Right kidney (tissue), 1 donor: ENCODE data around the gene AGXT.

ENCODE experiments used
- DNase-seq: peaks from one replicate; pipeline ENCODE4 v3.0.0-alpha.2; 2016

The AGXT gene

DNA sequence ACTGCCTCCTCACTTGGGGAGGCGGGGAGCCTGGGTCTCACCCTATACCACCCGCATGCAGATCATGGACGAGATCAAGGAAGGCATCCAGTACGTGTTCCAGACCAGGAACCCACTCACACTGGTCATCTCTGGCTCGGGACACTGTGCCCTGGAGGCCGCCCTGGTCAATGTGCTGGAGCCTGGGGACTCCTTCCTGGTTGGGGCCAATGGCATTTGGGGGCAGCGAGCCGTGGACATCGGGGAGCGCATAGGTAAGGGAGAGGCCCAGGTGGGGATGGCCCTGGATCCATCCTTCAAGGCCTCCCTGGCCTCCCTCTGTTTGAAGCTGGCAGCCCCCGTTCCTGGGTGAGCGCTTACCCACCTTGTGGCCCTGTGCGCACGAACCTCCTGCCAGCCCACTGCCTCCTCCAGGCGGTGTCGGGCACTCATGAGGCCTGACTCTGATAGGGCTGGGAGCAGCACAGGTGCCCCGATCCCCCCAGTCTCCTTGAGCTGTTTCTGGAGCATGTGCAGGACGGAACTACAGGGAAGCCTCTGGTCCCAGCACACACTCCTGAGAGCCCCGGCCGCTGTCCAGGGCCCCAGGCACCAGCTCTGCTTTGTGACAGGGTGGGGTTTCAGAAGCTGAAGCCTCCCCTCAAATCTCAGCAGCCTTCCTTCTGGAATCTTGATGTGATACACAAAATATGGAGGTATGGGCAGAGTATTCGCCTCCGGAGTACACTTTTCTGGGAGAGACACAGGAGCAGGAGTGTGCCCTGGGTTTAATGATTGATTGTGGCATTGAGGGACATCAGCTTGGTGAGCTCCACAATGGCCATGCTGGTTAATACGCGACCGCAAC is 708 bp downstream of the AGXT start:
- no peak for DNase-seq

- DNase-seq, result no peak
Measured at GRCh38 chr2:240869956-240870875, 1.6 kb downstream of the AGXT start.

DNA sequence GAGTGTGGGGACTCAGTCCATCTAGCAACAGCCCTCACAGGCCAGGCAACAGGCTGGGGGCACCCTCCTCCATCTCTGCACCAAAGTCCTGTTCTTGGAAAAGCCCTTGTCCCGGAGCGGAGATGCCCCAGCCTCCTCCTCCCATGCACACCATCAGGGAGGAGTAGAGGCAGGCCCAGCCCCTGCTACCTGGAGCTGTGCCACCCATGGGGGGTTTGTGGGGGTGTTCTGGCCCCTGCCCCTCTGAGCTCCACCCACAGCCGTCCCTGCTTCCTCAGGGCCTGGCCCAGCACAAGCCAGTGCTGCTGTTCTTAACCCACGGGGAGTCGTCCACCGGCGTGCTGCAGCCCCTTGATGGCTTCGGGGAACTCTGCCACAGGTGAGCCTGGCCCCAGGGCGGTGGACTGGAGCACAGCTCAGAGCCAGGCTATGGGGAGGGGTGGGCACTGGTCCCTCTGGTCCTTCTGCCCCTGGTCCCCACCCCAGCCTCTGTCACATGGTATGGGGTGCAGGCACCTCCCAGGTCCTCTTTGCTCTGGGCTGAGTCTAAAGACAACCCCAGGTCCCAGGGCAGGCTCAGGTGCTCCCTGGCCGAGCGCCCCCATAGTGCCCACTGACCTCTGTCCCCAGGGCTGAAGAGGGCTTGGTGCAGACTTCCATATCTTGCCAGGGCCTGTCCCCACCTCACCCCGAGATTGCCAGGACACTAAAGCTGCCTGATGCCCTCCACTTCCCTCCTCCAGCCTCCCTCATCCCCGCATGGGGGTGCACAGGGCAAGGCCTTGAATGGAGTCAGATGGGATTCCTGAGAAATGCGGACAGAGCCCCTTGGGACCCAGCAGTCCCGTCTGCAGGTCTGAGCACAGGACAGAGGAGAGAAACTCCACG is 2.7 kb downstream of the AGXT start:
- DNase-seq, result no peak

GRCh38 chr2:240872317-240873097 is 3.9 kb downstream of the AGXT start:
- no peak for DNase-seq

DNA sequence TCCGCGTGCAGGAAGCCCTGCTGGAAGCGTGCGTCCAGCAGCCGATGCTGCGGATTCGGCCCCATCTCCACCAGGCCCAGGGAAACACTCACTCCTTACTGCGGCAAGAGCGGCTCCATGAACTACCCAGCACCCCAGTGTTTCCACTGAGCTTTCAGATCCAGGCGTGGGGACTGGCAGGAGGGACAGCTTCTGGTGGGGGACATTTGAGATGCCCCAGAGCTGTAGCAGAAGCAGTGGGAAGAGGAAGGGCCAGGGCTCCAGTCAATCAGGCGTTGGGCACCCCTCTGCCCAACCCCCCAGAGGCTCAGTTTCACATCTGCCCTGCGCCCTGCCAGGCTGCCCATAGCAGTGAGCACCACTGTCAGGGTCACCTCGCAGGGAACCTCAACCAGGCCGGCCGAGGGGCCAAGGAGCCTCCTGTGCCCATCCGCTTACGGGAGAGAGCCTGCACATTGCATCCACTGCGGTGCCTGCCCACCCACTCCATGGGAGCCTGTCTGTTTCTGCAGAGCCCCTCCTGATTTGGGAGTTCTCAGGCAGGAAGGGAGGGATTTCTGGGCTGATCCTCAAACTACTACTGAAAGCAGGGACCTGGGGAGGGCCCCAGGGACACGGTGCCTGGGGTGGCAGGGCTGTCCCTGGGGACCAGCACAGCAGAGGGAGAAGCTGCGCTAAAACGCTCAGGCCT is 4.6 kb downstream of the AGXT start:
- DNase-seq, result no peak

DNA sequence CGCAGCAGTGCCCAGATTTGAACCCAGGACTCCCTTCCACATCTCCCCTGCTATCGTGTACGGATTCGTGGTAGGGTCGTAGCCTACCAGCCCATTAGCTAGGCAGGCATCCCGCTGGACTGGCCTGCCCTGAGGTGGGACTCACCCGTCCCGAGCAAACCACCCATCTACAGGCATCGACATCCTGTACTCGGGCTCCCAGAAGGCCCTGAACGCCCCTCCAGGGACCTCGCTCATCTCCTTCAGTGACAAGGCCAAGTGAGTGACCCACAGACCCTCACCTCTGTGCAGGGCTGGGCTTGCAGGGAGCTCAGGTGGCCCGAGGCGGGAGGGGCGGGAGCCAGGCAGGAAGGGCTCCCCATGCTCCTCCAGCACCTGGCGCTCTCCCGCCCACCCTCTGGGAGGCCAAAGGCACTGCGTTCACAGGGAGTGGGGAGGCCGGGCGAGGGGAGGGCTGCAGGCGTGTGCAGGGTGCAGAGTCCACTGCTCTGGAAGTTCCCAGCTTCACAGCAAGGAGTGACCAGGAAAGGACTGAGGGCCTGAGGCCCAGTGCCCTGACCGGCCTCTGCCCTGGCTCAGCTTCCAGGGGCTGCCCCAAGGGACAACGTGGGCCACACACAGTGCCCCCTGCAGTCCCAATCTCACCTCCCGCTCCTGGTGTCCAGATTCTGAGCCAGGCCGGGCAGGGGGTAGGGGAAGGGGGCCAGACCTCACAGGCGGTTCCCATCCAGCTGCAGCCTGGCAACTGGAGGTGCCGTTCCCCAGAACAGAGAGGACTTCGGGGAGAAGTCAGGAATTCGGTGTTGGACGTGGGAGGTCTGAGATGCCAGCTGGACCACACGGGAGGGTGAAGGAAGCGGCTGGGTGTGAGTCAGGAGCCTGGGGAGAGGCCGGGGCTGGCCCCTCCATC is 5.4 kb downstream of the AGXT start:
- no peak for DNase-seq

DNA sequence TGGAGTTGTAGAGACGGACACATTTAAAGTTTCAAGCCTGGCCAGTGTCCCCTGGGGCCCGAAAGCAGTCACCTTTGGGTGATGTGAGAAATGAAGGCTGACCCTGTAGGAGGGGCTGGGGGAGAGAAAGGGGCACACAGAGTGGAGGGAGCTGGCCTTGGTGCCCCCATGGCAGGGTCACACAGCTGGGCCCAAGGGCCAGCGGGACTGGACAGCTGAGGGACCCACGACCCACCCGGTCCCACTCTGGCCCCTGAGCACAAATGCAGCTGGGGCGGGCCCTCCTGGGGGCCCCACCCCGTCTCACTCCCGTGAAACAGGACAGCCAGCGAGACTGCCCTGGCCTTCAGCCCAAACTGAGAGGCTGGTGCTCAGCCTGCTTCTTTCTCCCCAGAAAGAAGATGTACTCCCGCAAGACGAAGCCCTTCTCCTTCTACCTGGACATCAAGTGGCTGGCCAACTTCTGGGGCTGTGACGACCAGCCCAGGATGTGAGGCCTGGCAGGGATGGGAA is 6.1 kb downstream of the AGXT start:
- DNase-seq, result no peak

- no peak for DNase-seq
Measured at GRCh38 chr2:240875228-240876034, 6.8 kb downstream of the AGXT start.

DNA sequence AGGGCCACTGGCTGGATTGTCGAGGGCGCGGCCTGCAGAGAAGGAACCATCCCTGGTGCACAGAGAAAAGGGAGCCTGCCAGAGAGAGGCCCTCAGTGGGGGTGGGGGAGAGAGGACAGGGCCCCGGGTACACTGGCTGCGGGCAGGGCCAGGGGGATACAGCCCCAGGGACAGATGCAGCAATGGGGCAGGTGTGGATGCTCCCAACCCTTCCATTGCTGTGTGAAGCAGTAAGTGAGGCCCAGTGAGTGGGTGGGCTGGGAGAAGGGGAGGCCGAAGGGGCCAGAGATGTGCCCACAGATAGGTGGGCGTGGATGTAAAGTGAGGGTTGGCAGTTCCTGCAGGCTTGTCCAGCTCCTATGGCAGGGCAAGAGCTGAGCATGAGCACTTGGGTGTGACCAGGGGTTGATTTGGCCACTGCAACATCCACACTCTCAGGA is 7.4 kb downstream of the AGXT start:
- no peak for DNase-seq

DNA sequence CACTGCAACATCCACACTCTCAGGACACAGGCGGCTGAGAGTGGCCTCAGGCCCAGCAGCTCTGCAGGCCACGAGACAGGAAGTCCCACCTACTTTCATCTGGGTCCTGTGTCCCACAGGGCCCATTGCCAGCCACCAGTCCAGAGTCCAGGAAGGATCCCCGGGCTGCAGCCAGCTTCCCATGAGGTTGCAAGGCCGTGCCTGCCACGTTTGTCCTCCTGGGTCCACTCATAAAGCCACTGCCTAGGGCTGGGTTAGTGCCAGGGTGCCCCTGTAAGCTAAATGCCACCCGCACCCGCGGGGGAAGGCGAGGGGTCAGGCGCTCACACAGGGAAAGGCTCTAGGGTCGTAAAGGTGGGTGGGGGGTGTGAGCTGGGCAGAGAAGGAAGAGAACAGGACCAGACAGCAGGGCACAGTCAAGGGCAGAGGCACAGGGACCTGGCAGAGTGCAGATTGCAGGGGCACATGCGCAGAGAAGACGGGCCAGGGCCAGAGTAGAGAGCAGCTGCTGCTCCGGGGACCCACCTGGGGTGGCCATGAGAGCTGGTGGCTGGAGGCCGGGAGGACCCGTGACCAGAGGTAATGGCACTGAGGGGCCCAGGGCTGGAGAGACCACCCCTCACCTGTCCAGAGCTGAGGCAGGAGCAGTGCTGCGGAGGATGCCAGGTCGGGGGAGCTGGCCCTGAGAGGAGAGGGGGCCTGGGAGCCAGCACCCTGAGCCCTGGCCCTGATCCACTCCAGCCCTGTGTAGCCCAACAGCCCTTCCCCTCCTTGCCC is 8.0 kb downstream of the AGXT start:
- no peak for DNase-seq

GRCh38 chr2:240877460-240878340 is 9.1 kb downstream of the AGXT start:
- DNase-seq, result no peak

- DNase-seq, result no peak
Measured at GRCh38 chr2:240878341-240878936, 9.8 kb downstream of the AGXT start.

DNA sequence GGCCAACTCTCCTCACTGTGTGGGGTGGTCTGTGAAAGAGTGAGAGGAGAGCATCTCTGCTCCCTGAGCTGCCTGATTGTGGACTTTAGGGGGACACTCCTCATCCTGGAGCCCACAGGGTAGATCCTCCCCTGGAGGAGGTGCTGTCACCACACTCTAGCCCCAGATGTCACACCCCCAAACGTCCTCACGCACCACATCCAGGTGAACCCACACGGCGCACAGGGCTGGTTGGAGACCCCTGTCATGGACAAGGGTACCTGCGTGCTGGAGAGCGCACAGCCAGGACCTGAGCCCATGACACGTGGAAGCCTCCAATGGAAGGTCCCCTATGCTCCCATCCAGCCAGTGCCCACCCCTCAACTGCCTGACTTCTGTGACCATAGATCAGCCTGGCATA is 10.5 kb downstream of the AGXT start:
- DNase-seq, result no peak

- no peak for DNase-seq
Measured at GRCh38 chr2:240881913-240882312, 13.3 kb downstream of the AGXT start.

GRCh38 chr2:240884221-240884620 is 15.6 kb downstream of the AGXT start:
- no peak for DNase-seq

- DNase-seq, result no peak
Measured at GRCh38 chr2:240884745-240885144, 16.1 kb downstream of the AGXT start.
